SK-N-SH (cell line): ENCODE results near the gene PTGDS. TPM values are rescaled to one million over a fixed set of nuclear protein-coding genes. Genes with fewer than 3 reads are reported as not detected.

Experiments used
- CTCF ChIA-PET: fragments of 300-600, 350-600 bp; formaldehyde crosslinking; extraction: SDS; loops from one replicate; lab custom pipeline; 2021; lab: Yijun Ruan, JAX
- POLR2A ChIA-PET: fragments of 350-600 bp; sonication (Branson Sonifier 250); formaldehyde crosslinking; extraction: SDS; loops from one replicate; lab custom pipeline; 2020; ENCODE audit warnings: antibody characterized with exemption, inconsistent platforms; lab: Yijun Ruan, JAX
- DNase-seq: peaks from one replicate; pipeline ENCODE4 v3.0.0; 2012
- H2AFZ ChIP-seq: fragments of 200-600 bp; sonication (generic); 2 replicates; pipeline ENCODE4 v1.8.1; 2016; ENCODE audit warnings: antibody characterized with exemption, mild to moderate bottlenecking, low read depth
- H3F3A ChIP-seq: fragments of 200-600 bp; sonication (generic); replicated peaks from 2 replicates; pipeline ENCODE3; 2016; ENCODE audit warnings: antibody characterized with exemption, mild to moderate bottlenecking; ENCODE audit not compliant: insufficient read depth
- H3K27ac ChIP-seq, 2 experiments: fragments of 200-500 bp in 1 of 2; fragments of 200-600 bp in 1 of 2; sonication (Bioruptor generic) in 1 of 2; sonication (generic), shearing (Covaris generic) in 1 of 2; 2 replicates each; pipeline versions ENCODE4 v1.5.1 to v1.6.1; 2014 to 2016; ENCODE audit warnings: low read depth in 2 of 2, inconsistent platforms in 1 of 2, low read length in 1 of 2, mild to moderate bottlenecking in 1 of 2, mixed read lengths in 1 of 2
- H3K27me3 ChIP-seq: fragments of 200-600 bp; sonication (generic), shearing (Covaris generic); 2 replicates; pipeline ENCODE4 v1.6.1; 2016; ENCODE audit warnings: mixed run types; ENCODE audit not compliant: insufficient read depth
- H3K36me3 ChIP-seq, 2 experiments: fragments of 200-500 bp in 1 of 2; fragments of 200-600 bp in 1 of 2; sonication (Bioruptor generic) in 1 of 2; sonication (generic) in 1 of 2; replicated peaks in 1 of 2; 2 replicates each; pipeline versions ENCODE3 to v1.5.1; 2014 to 2016; ENCODE audit warnings: low read length in 1 of 2, mild to moderate bottlenecking in 1 of 2; ENCODE audit not compliant: insufficient read depth in 2 of 2, control insufficient read depth in 1 of 2
- H3K4me1 ChIP-seq, 2 experiments: fragments of 200-500 bp in 1 of 2; fragments of 200-600 bp in 1 of 2; sonication (Bioruptor generic) in 1 of 2; sonication (generic), shearing (Covaris generic) in 1 of 2; 2 replicates each; pipeline versions ENCODE4 v1.5.1 to v1.6.1; 2014 to 2016; ENCODE audit warnings: low read depth in 1 of 2, low read length in 1 of 2, mixed run types in 1 of 2; ENCODE audit not compliant: insufficient read depth in 2 of 2, control insufficient read depth in 1 of 2
- H3K4me2 ChIP-seq: fragments of 200-600 bp; sonication (generic), shearing (Covaris generic); 2 replicates; pipeline ENCODE4 v1.6.1; 2017; ENCODE audit warnings: mixed run types
- H3K4me3 ChIP-seq, 2 experiments: fragments of 200-500 bp in 1 of 2; fragments of 200-600 bp in 1 of 2; sonication (Bioruptor generic) in 1 of 2; sonication (generic), shearing (Covaris generic) in 1 of 2; 2 replicates each; pipeline versions ENCODE4 v1.5.1 to v1.8.1; 2014 to 2016; ENCODE audit warnings: low read depth in 2 of 2, inconsistent platforms in 1 of 2, low read length in 1 of 2, mild to moderate bottlenecking in 1 of 2, mixed read lengths in 1 of 2, moderate library complexity in 1 of 2
- H3K79me2 ChIP-seq: fragments of 200-600 bp; sonication (generic); 2 replicates; pipeline ENCODE4 v1.8.1; 2017; ENCODE audit warnings: mild to moderate bottlenecking; ENCODE audit not compliant: insufficient read depth
- H3K9ac ChIP-seq: fragments of 200-600 bp; sonication (generic); 2 replicates; pipeline ENCODE4 v1.6.1; 2017; ENCODE audit warnings: mixed run types
- H3K9me2 ChIP-seq: fragments of 200-600 bp; sonication (generic); 2 replicates; pipeline ENCODE4 v1.6.1; 2017; ENCODE audit warnings: mixed run types
- H3K9me3 ChIP-seq: fragments of 200-600 bp; sonication (generic); 2 replicates; pipeline ENCODE4 v1.6.1; 2017; ENCODE audit warnings: mixed run types, mild to moderate bottlenecking, moderate library complexity
- H4K20me1 ChIP-seq: fragments of 200-600 bp; sonication (generic); 2 replicates; pipeline ENCODE4 v1.6.1; 2017; ENCODE audit warnings: mild to moderate bottlenecking, mixed run types; ENCODE audit not compliant: insufficient read depth
- CHD2 ChIP-seq: fragments of 150-350 bp; IDR thresholded peaks from 2 replicates; pipeline ENCODE4 v1.6.1; 2018; ENCODE audit warnings: low read length; ENCODE audit not compliant: partially characterized antibody
- CTCF ChIP-seq: fragments of 200-600 bp; sonication (generic); IDR thresholded peaks from 2 replicates; pipeline ENCODE4 v1.6.1; 2017; ENCODE audit warnings: antibody characterized with exemption, mild to moderate bottlenecking, moderate library complexity
- EP300 ChIP-seq, 2 experiments: IDR thresholded peaks; 2 replicates each; pipeline versions ENCODE4 v1.4.0 to v1.6.1; 2012; ENCODE audit warnings: borderline replicate concordance in 1 of 2, low read depth in 1 of 2, low read length in 1 of 2
- EZH2phosphoT487 ChIP-seq: fragments of 200-600 bp; sonication (generic); IDR thresholded peaks from 2 replicates; pipeline ENCODE4 v1.6.1; 2017; ENCODE audit warnings: low read depth, mixed run types, mild to moderate bottlenecking, antibody characterized with exemption, moderate library complexity, borderline replicate concordance
- FOSL2 ChIP-seq: IDR thresholded peaks from 2 replicates; pipeline ENCODE4 v1.4.0; 2012; ENCODE audit warnings: low read depth, mild to moderate bottlenecking, moderate library complexity, borderline replicate concordance
- FOXM1 ChIP-seq: IDR thresholded peaks from 2 replicates; pipeline ENCODE4 v1.4.0; 2012; ENCODE audit warnings: low read depth, mild to moderate bottlenecking
- GATA2 ChIP-seq: sonication (generic); formaldehyde crosslinking; IDR thresholded peaks from 2 replicates; pipeline ENCODE4 v1.5.0; 2020; ENCODE audit warnings: mild to moderate bottlenecking, missing genetic modification reagents
- JUND ChIP-seq: IDR thresholded peaks from 2 replicates; pipeline ENCODE4 v1.4.0; 2012
- NRF1 ChIP-seq: IDR thresholded peaks from 2 replicates; pipeline ENCODE4 v1.6.1; 2012; ENCODE audit warnings: low read depth, mild to moderate bottlenecking, low read length
- PBX3 ChIP-seq: IDR thresholded peaks from 2 replicates; pipeline ENCODE4; 2012
- RFX5 ChIP-seq: IDR thresholded peaks from 2 replicates; pipeline ENCODE4 v1.6.1; 2012; ENCODE audit warnings: mild to moderate bottlenecking, improper control_type of control experiment, low read length
- SIN3A ChIP-seq: IDR thresholded peaks from 2 replicates; pipeline ENCODE4 v1.6.1; 2012; ENCODE audit warnings: low read depth, mild to moderate bottlenecking, low read length, moderate library complexity, borderline replicate concordance
- SMC3 ChIP-seq: IDR thresholded peaks from 2 replicates; pipeline ENCODE4 v1.6.1; 2012; ENCODE audit warnings: low read depth, low read length, improper control_type of control experiment
- USF1 ChIP-seq: IDR thresholded peaks from 2 replicates; pipeline ENCODE4 v1.4.0; 2012; ENCODE audit warnings: low read depth, borderline replicate concordance
- USF2 ChIP-seq: fragments of 150-350 bp; IDR thresholded peaks from 2 replicates; pipeline ENCODE4 v1.6.1; 2017; ENCODE audit warnings: antibody characterized with exemption, low read length, low read depth, borderline replicate concordance
- YY1 ChIP-seq: IDR thresholded peaks from 2 replicates; pipeline ENCODE4 v1.4.0; 2012; ENCODE audit warnings: low read depth, mild to moderate bottlenecking
- ZBTB33 ChIP-seq: IDR thresholded peaks from 2 replicates; pipeline ENCODE4 v1.4.0; 2012; ENCODE audit warnings: low read depth, borderline replicate concordance
- WGBS: methylation state at CpG from one replicate; pipeline ENCODE4 v1.1.6; 2017; ENCODE audit warnings: low lambda C conversion rate; 5-methylcytosine and 5-hydroxymethylcytosine counted together
- polyA plus RNA-seq, 3 experiments: library from polyadenylated mRNA; depleted of rRNA; stranded (reverse); fragments of >200 nt; gene quantifications; 2 replicates each; pipeline ENCODE4 v1.2.3, GENCODE V29; 2012

PTGDS gene
- polyA plus RNA-seq, 1 of the 3 experiments (the other 2 are of a cell fraction) = not detected

- TF ChIP-seq CHD2 = no peak
- TF ChIP-seq ZBTB33 = no peak
- TF ChIP-seq USF2 = no peak
- no peak for TF ChIP-seq EP300 (IDR thresholded peaks at IDR 0.05; ENCODE audit: borderline replicate concordance in 1 of 2, low read depth in 1 of 2, low read length in 1 of 2)
- TF ChIP-seq YY1 = no peak
- no peak for TF ChIP-seq EZH2phosphoT487
- TF ChIP-seq FOXM1 = no peak
- TF ChIP-seq CTCF = no peak
- Histone ChIP-seq H2AFZ (no peak overlapping the region), H3K4me2 (no peak overlapping the region), H3K27me3 (no peaks in the 10 kb centered on the region), H3K36me3 (no peaks in the 10 kb centered on the region), H3K4me3 (no peak overlapping the region), H3F3A (no peaks in the 10 kb centered on the region), H3K9ac (no peak overlapping the region), H3K79me2 (no peaks in the 10 kb centered on the region), H4K20me1 (no peaks in the 10 kb centered on the region), H3K9me3 (no peaks in the 10 kb centered on the region), H3K4me1 (peaks cover 0 to 8% of the 10 kb centered on the region in 2 experiments; a peak in 1 of 4 replicates), H3K9me2 (no peaks in the 10 kb centered on the region), H3K27ac (no peak overlapping the region)
- CTCF ChIA-PET = interaction anchor here (0.6 to 1.9 kb wide), 3 partner anchors 62 to 67 kb away, joined by 3 to 7 read pairs (median 4); no protein-coding TSS in a partner anchor
- POLR2A ChIA-PET = no interaction called here
- no peak for DNase-seq
- 67% methylated on average over 1 of the region's 12 CpGs for WGBS
Measured at GRCh38 chr9:136963751-136964150, 13.6 kb upstream of the PTGDS start.

- DNase-seq = no peak
- 77% methylated on average over 4 of the region's 22 CpGs for WGBS
- Histone ChIP-seq H3K4me3 (no peak overlapping the region), H3F3A (no peaks in the 10 kb centered on the region), H3K36me3 (no peaks in the 10 kb centered on the region), H3K4me2 (no peak overlapping the region), H3K4me1 (peaks cover 0 to 8% of the 10 kb centered on the region in 2 experiments; a peak in 1 of 4 replicates), H3K9ac (no peak overlapping the region), H3K27me3 (no peaks in the 10 kb centered on the region), H2AFZ (no peak overlapping the region), H3K9me3 (no peaks in the 10 kb centered on the region), H3K79me2 (no peaks in the 10 kb centered on the region), H3K27ac (no peak overlapping the region), H4K20me1 (no peaks in the 10 kb centered on the region), H3K9me2 (no peaks in the 10 kb centered on the region)
- ChIA-PET POLR2A (no interaction called here), CTCF (interaction anchor here (0.6 to 1.9 kb wide), 6 partner anchors 9 to 172 kb away, joined by 3 to 7 read pairs (median 4); partner anchors contain the start of gene PTGDS)
- TF ChIP-seq SIN3A = no peak
- TF ChIP-seq NRF1 = no peak
- TF ChIP-seq CHD2 = no peak
- no peak for TF ChIP-seq JUND
- no peak for TF ChIP-seq FOSL2
- TF ChIP-seq RFX5 = no peak
- no peak for TF ChIP-seq SMC3
- TF ChIP-seq FOXM1 = no peak
- TF ChIP-seq USF1 = no peak
- TF ChIP-seq PBX3 = no peak
- no peak for TF ChIP-seq GATA2 (CRISPR knock-in tag)
Measured at GRCh38 chr9:136964171-136964689, 13.1 kb upstream of the PTGDS start.
